SK-N-MC (cell line): ENCODE data around the gene APOM.
A peak's percentile ranks its signal among the peaks of the same experiment; 100 is the strongest.

Source experiments
- DNase-seq: peaks from one replicate; pipeline ENCODE4 v3.0.0-alpha.2; 2011; ENCODE audit warnings: low read depth, low spot score
- H3K27ac ChIP-seq: fragments of 200-600 bp; sonication (generic); 2 replicates; pipeline ENCODE4 v1.5.1; 2016; ENCODE audit warnings: mixed run types
- H3K36me3 ChIP-seq: fragments of 200-600 bp; sonication (generic); 2 replicates; pipeline ENCODE4 v1.6.1; 2017; ENCODE audit warnings: antibody characterized with exemption, low read length, mixed read lengths; ENCODE audit not compliant: insufficient read depth
- H3K4me3 ChIP-seq: fragments of 200-600 bp; sonication (generic); 2 replicates; pipeline ENCODE4 v1.5.1; 2016
- H3K9ac ChIP-seq: fragments of 200-600 bp; sonication (generic); 2 replicates; pipeline ENCODE4 v1.8.0; 2017; ENCODE audit warnings: mixed run types, mixed read lengths; ENCODE audit not compliant: insufficient read length
- H3K9me3 ChIP-seq: fragments of 200-600 bp; sonication (generic); 2 replicates; pipeline ENCODE4 v1.6.1; 2017; ENCODE audit warnings: low read depth, mild to moderate bottlenecking, antibody characterized with exemption, low read length, moderate library complexity, mixed read lengths
- EZH2 ChIP-seq: fragments of 200-600 bp; sonication (generic); IDR thresholded peaks from one replicate; pipeline ENCODE4 v1.6.1; 2017; ENCODE audit warnings: antibody characterized with exemption
- FOXP2 ChIP-seq: optimal IDR thresholded peaks from 2 replicates; pipeline ENCODE3; 2011; ENCODE audit warnings: mild to moderate bottlenecking, moderate library complexity; ENCODE audit not compliant: insufficient read depth; ENCODE audit errors: extremely low read length, control extremely low read depth
- POLR2AphosphoS5 ChIP-seq: IDR thresholded peaks from 2 replicates; pipeline ENCODE4 v1.6.1; 2012; ENCODE audit warnings: mild to moderate bottlenecking, low read depth, low read length, borderline replicate concordance

The APOM gene

GRCh38 chr6:31619805-31620585 is 35.7 kb upstream of the APOM start:
- Histone ChIP-seq H3K36me3 (peaks cover 38% of the 10 kb centered on the region), H3K9ac (peak overlapping the region; percentile 89), H3K4me3 (peak overlapping the region; percentile 83), H3K27ac (peak overlapping the region; percentile 99), H3K9me3 (no peaks in the 10 kb centered on the region)
- DNase-seq: peak; percentile 98
- peak; percentile 69 for TF ChIP-seq FOXP2
- peak; percentile 84 for TF ChIP-seq POLR2AphosphoS5
- TF ChIP-seq EZH2: no peak

GRCh38 chr6:31620586-31621319 is 34.9 kb upstream of the APOM start, which contains the start of gene PRRC2A:
PRRC2A (plus strand) TSS chr6:31620715; CDS start chr6:31622790, 2,075 bp downstream.
- H3K9me3 ChIP-seq: no peaks in the 10 kb centered on the region
- H3K36me3 ChIP-seq: peaks cover 45% of the 10 kb centered on the region
- peak within 1 kb of the TSS; percentile 100 for H3K4me3 ChIP-seq
- peak within 1 kb of the TSS; percentile 99 for H3K9ac ChIP-seq
- DNase-seq: no peak
- no peak for TF ChIP-seq EZH2
- TF ChIP-seq FOXP2: no peak
- peak; percentile 66 for TF ChIP-seq POLR2AphosphoS5
- peak within 1 kb of the TSS; percentile 99 for H3K27ac ChIP-seq

DNA sequence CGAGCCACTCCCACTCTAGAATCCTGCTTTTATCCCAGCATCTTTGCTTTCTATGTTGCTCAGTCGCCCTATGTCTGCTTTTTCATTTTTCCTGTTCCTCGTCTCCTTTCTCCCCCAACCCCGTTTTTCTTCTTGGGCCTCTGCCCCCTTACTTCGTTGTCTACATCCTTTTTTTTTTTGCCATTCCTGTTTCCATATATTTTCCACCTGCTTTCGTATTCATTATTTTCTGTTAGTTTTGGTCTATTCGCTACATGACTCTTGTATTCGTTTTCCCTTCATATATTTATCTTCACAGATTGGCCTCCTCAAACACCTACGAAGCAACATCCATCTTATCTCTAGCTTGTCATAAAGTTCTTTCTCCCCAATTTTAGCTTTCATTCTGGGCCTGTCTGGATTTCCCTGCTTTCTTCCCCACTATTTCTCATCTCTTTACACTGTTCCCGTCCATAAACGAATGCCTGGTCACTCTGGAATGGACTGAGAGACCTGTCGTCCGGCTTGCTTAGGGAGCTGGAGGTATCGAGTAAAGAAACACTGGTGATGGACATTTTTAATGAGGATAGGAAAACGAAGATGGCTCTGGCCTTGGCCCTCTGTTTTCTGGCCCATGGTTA is 34.3 kb upstream of the APOM start:
- Histone ChIP-seq H3K9ac (peak overlapping the region; percentile 99), H3K36me3 (peaks cover 52% of the 10 kb centered on the region), H3K27ac (peak overlapping the region; percentile 98), H3K4me3 (peak overlapping the region; percentile 100), H3K9me3 (no peaks in the 10 kb centered on the region)
- DNase-seq: no peak
- TF ChIP-seq POLR2AphosphoS5: no peak
- no peak for TF ChIP-seq EZH2
- no peak for TF ChIP-seq FOXP2

GRCh38 chr6:31621991-31622390 is 33.7 kb upstream of the APOM start:
- DNase-seq: no peak
- Histone ChIP-seq H3K27ac (peak overlapping the region; percentile 98), H3K36me3 (peaks cover 58% of the 10 kb centered on the region), H3K9me3 (no peaks in the 10 kb centered on the region), H3K4me3 (peak overlapping the region; percentile 100), H3K9ac (peak overlapping the region; percentile 99)
- TF ChIP-seq POLR2AphosphoS5 (no peak), EZH2 (no peak), FOXP2 (no peak)

DNA sequence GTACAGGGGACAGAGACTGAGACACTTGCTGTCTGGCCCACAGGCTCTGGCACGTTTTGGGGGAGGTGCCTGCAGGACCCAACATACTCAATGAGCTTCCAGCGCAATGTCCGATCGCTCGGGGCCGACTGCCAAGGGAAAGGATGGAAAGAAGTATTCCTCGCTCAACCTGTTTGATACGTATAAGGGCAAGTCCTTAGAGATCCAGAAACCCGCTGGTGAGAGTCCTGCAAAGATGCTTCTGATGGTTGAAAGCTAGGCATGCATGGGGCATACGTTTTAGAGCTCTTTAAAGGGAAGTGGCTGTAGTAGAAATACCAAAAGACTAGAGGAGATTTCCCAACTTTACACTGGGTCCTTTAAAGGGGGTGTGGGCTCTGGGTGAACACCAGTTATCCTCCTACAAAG is 33.0 kb upstream of the APOM start:
- H3K4me3 ChIP-seq: peak overlapping the region; percentile 100
- TF ChIP-seq FOXP2 (no peak), EZH2 (no peak), POLR2AphosphoS5 (no peak)
- H3K9me3 ChIP-seq: no peaks in the 10 kb centered on the region
- H3K9ac ChIP-seq: peak overlapping the region; percentile 99
- H3K27ac ChIP-seq: peak overlapping the region; percentile 98; the same call in 1 of the 2 replicates
- peaks cover 65% of the 10 kb centered on the region for H3K36me3 ChIP-seq
- no peak for DNase-seq

- no peak for DNase-seq
- no peaks in the 10 kb centered on the region for H3K9me3 ChIP-seq
- H3K36me3 ChIP-seq: peaks cover 78% of the 10 kb centered on the region
- TF ChIP-seq POLR2AphosphoS5: no peak
- no peak for TF ChIP-seq EZH2
- TF ChIP-seq FOXP2: no peak
- H3K9ac ChIP-seq: no peak overlapping the region
- no peak overlapping the region for H3K4me3 ChIP-seq
- no peak overlapping the region for H3K27ac ChIP-seq
These were observed 31.6 kb upstream of the APOM start for GRCh38 chr6:31624070-31624469.

DNA sequence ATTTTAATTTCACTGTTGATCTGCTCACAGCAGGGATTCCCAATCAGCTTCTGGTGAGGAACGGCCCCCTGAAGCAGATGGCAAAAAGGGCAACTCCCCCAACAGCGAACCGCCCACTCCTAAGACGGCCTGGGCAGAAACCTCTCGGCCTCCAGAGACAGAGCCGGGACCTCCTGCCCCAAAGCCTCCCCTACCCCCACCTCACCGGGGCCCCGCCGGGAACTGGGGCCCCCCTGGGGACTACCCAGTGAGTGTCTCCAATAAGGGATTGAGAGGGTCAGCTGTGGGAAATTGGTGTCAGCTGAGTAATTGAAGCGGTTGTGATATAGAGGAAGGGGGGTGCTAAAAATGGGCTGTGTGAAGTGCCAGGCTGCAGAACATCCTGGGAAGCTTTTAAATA is 28.7 kb upstream of the APOM start:
- Histone ChIP-seq H3K9ac (no peak overlapping the region), H3K36me3 (peaks cover 100% of the 10 kb centered on the region), H3K4me3 (no peak overlapping the region), H3K9me3 (no peaks in the 10 kb centered on the region), H3K27ac (no peak overlapping the region)
- TF ChIP-seq FOXP2 (no peak), POLR2AphosphoS5 (no peak), EZH2 (no peak)
- DNase-seq: no peak

DNA sequence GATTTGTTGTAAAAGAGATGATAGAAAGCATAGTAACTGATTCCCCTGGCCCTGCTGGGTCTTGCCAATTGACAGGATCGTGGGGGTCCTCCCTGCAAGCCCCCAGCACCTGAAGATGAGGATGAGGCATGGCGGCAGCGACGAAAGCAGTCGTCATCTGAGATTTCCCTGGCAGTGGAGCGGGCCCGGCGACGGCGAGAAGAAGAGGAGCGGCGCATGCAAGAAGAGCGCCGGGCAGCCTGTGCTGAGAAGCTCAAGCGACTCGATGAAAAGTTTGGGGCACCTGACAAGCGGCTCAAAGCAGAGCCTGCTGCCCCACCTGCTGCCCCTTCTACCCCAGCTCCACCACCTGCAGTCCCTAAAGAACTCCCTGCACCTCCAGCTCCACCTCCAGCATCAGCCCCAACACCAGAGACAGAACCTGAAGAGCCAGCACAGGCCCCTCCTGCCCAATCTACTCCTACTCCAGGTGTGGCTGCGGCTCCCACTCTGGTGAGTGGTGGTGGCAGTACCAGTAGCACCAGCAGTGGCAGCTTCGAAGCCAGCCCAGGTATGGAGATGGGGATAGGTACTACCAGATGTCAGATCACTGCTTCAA is 27.9 kb upstream of the APOM start:
- no peak for TF ChIP-seq POLR2AphosphoS5
- TF ChIP-seq EZH2: no peak
- TF ChIP-seq FOXP2: no peak
- no peak overlapping the region for H3K9ac ChIP-seq
- no peaks in the 10 kb centered on the region for H3K9me3 ChIP-seq
- no peak overlapping the region for H3K4me3 ChIP-seq
- H3K36me3 ChIP-seq: peaks cover 100% of the 10 kb centered on the region
- no peak overlapping the region for H3K27ac ChIP-seq
- no peak for DNase-seq
